ENCODE measurements around the gene DARS2.
"Not testable (repeated sequence)": the region's sequence is repeated elsewhere in the genome, so short reads cannot be mapped to it uniquely, and the experiment has no call there.

Gene DARS2

GRCh38 chr1:173861731-173862145 is 37.3 kb downstream of the DARS2 start:
- DNase-seq (ENCODE audit: low read depth), result no peak

- DNase-seq (ENCODE audit: low read depth), result not testable (repeated sequence)
These were observed 37.8 kb downstream of the DARS2 start for GRCh38 chr1:173862146-173862768.

GRCh38 chr1:173862769-173863223 is 38.3 kb downstream of the DARS2 start:
- DNase-seq (ENCODE audit: low read depth), result no peak

- no peak for DNase-seq (ENCODE audit: low read depth)
These were observed 39.0 kb downstream of the DARS2 start for GRCh38 chr1:173863224-173864161.

GRCh38 chr1:173864179-173864867 is 39.9 kb downstream of the DARS2 start:
- DNase-seq (ENCODE audit: low read depth), result no peak

GRCh38 chr1:173865468-173866164 is 41.1 kb downstream of the DARS2 start:
- no peak for DNase-seq (ENCODE audit: low read depth)

GRCh38 chr1:173866413-173867115 is 42.1 kb downstream of the DARS2 start:
- DNase-seq (ENCODE audit: low read depth), result no peak

- no peak for DNase-seq (ENCODE audit: low read depth)
These were observed 42.8 kb downstream of the DARS2 start for GRCh38 chr1:173867141-173867752.

GRCh38 chr1:173867753-173868265 is 43.3 kb downstream of the DARS2 start, which contains the start of gene GAS5:
TSS of gene GAS5 (minus strand) at chr1:173867989.
- peak; percentile 96 for DNase-seq (ENCODE audit: low read depth)

GRCh38 chr1:173868266-173869020 is 44.0 kb downstream of the DARS2 start, which contains the start of gene ZBTB37:
TSS of gene ZBTB37 (plus strand) at chr1:173868380. CDS start at chr1:173870226, 1,846 bp downstream.
- DNase-seq (ENCODE audit: low read depth), result no peak

GRCh38 chr1:173869021-173869359 is 44.5 kb downstream of the DARS2 start:
- no peak for DNase-seq (ENCODE audit: low read depth)

- DNase-seq (ENCODE audit: low read depth), result no peak
These were observed 46.0 kb downstream of the DARS2 start for GRCh38 chr1:173870252-173871075.

- no peak for DNase-seq (ENCODE audit: low read depth)
These were observed 46.6 kb downstream of the DARS2 start for GRCh38 chr1:173871091-173871490.

GRCh38 chr1:173871500-173871899 is 47.0 kb downstream of the DARS2 start:
- DNase-seq (ENCODE audit: low read depth), result no peak

GRCh38 chr1:173876732-173877131 is 52.3 kb downstream of the DARS2 start:
- no peak for DNase-seq (ENCODE audit: low read depth)

- no peak for DNase-seq (ENCODE audit: low read depth)
These were observed 53.8 kb downstream of the DARS2 start for GRCh38 chr1:173878251-173878650.

- DNase-seq (ENCODE audit: low read depth), result not testable (repeated sequence)
These were observed 56.6 kb downstream of the DARS2 start for GRCh38 chr1:173881117-173881516.

- DNase-seq (ENCODE audit: low read depth), result no peak
These were observed 60.2 kb downstream of the DARS2 start for GRCh38 chr1:173884701-173885100.
